ENCODE results near the gene DMD.

- no peak for TF ChIP-seq POLR2AphosphoS5 (IDR thresholded peaks at IDR 0.05; ENCODE audit: low read depth, low read length)
- no peak for TF ChIP-seq REST (IDR thresholded peaks at IDR 0.05; ENCODE audit: insufficient read depth in 1 of 2, low read depth in 2 of 2, low read length in 1 of 2)
- TF ChIP-seq CTCF (IDR thresholded peaks at IDR 0.05): no peak
- TF ChIP-seq SIN3A (IDR thresholded peaks at IDR 0.05; ENCODE audit: borderline replicate concordance, insufficient read depth, low read depth, low read length): no peak
- TF ChIP-seq TCF7L2 (IDR thresholded peaks at IDR 0.05; ENCODE audit: low read depth, low read length): no peak
Measured at GRCh38 chrX:31545191-31545590, 1666.2 kb downstream of the DMD start.

Data from Panc1 (cell line).